Renal pelvis (tissue), 12 donors: ENCODE data around the gene DUS1L. TPM values are rescaled to one million over a fixed set of nuclear protein-coding genes. Genes with fewer than 3 reads are reported as not detected.

Experiments
- DNase-seq: peaks from one replicate; pipeline ENCODE4 v3.0.0-alpha.2; 2013
- long read RNA-seq, 16 experiments: transcript quantifications; one replicate each; lab custom pipeline, GENCODE V29; 2026
- polyA plus RNA-seq, 3 donors: library from polyadenylated mRNA; unstranded; fragments of 120-200 nt; gene quantifications; one replicate each; pipeline ENCODE4 v1.2.1, GENCODE V29; 2013; ENCODE audit not compliant: insufficient read length in 3 of 3

DUS1L gene
- polyA plus RNA-seq, result 10 to 100 TPM; 76.8 to 96.3 (median 90.9) TPM
- long read RNA-seq, donor 1, transcript DUS1L-201 (14 exons, 2,068 nt), result major isoform, 7 of 12 reads
- long read RNA-seq, donor 1, partial matches to known transcripts, result 0 of 12 reads
- long read RNA-seq, donor 1, other reads (novel, unspliced or antisense), result 5 of 12 reads
- long read RNA-seq, donor 2, transcript DUS1L-201 (14 exons, 2,068 nt), result major isoform, 13 of 24 reads
- long read RNA-seq, donor 2, partial matches to known transcripts, result 0 of 24 reads
- long read RNA-seq, donor 2, other reads (novel, unspliced or antisense), result 10 of 24 reads
- long read RNA-seq, donor 3, transcript DUS1L-201 (14 exons, 2,068 nt), result major isoform, 6 of 12 reads
- long read RNA-seq, donor 3, partial matches to known transcripts, result 5 of 12 reads
- long read RNA-seq, donor 3, other reads (novel, unspliced or antisense), result 0 of 12 reads
- long read RNA-seq, donor 4, transcript DUS1L-201 (14 exons, 2,068 nt), result major isoform, 17 of 31 reads
- long read RNA-seq, donor 4, partial matches to known transcripts, result 0 of 31 reads
- long read RNA-seq, donor 4, other reads (novel, unspliced or antisense), result 12 of 31 reads
- long read RNA-seq, donor 5, partial matches to known transcripts, result 0 of 9 reads
- long read RNA-seq, donor 5, other reads (novel, unspliced or antisense), result 6 of 9 reads
- long read RNA-seq, donor 6, transcript DUS1L-201 (14 exons, 2,068 nt), result major isoform, 6 of 18 reads
- long read RNA-seq, donor 6, partial matches to known transcripts, result 0 of 18 reads
- long read RNA-seq, donor 6, other reads (novel, unspliced or antisense), result 10 of 18 reads
- long read RNA-seq, donor 7, transcript DUS1L-201 (14 exons, 2,068 nt), result major isoform, 12 of 24 reads
- long read RNA-seq, donor 7, partial matches to known transcripts, result 0 of 24 reads
- long read RNA-seq, donor 7, other reads (novel, unspliced or antisense), result 7 of 24 reads
- long read RNA-seq, donor 8, partial matches to known transcripts, result 0 of 2 reads
- long read RNA-seq, donor 8, other reads (novel, unspliced or antisense), result 0 of 2 reads
- long read RNA-seq, donor 9, transcript DUS1L-201 (14 exons, 2,068 nt), result major isoform, 6 of 21 reads
- long read RNA-seq, donor 9, partial matches to known transcripts, result 6 of 21 reads
- long read RNA-seq, donor 9, other reads (novel, unspliced or antisense), result 6 of 21 reads
- long read RNA-seq, donor 10, transcript DUS1L-201 (14 exons, 2,068 nt), result major isoform, 5 of 8 reads
- long read RNA-seq, donor 10, partial matches to known transcripts, result 0 of 8 reads
- long read RNA-seq, donor 10, other reads (novel, unspliced or antisense), result 0 of 8 reads
- long read RNA-seq, donor 11, partial matches to known transcripts, result 0 of 8 reads
- long read RNA-seq, donor 11, other reads (novel, unspliced or antisense), result 0 of 8 reads
- long read RNA-seq, donor 12, transcript DUS1L-201 (14 exons, 2,068 nt), result major isoform, 12 of 20 reads
- long read RNA-seq, donor 12, partial matches to known transcripts, result 6 of 20 reads
- long read RNA-seq, donor 12, other reads (novel, unspliced or antisense), result 0 of 20 reads
- long read RNA-seq, donor 13, partial matches to known transcripts, result 10 of 18 reads
- long read RNA-seq, donor 13, other reads (novel, unspliced or antisense), result 0 of 18 reads
- long read RNA-seq, donor 14, result 0 reads
- long read RNA-seq, donor 15, result 0 reads
- long read RNA-seq, donor 16, transcript DUS1L-201 (14 exons, 2,068 nt), result major isoform, 17 of 27 reads
- long read RNA-seq, donor 16, partial matches to known transcripts, result 6 of 27 reads
- long read RNA-seq, donor 16, other reads (novel, unspliced or antisense), result 0 of 27 reads

GRCh38 chr17:82065638-82066303, at the start of gene DUS1L:
Gene DUS1L, minus strand, starts transcription at chr17:82065804. Its CDS starts 745 bp downstream, at chr17:82065059.
- peak; percentile 31 for DNase-seq

- DNase-seq, result no peak
These were observed 49.3 kb upstream of the DUS1L start for GRCh38 chr17:82114872-82115271.

GRCh38 chr17:82114447-82114846, 48.8 kb upstream of the DUS1L start:
- DNase-seq, result no peak

- no peak for DNase-seq
These were observed 48.3 kb upstream of the DUS1L start for GRCh38 chr17:82113941-82114340.

GRCh38 chr17:82113422-82113821, 47.8 kb upstream of the DUS1L start:
- DNase-seq, result no peak

GRCh38 chr17:82112914-82113311, 47.3 kb upstream of the DUS1L start:
- DNase-seq, result no peak

- DNase-seq, result no peak
These were observed 46.7 kb upstream of the DUS1L start for GRCh38 chr17:82112181-82112913.

- DNase-seq, result no peak
These were observed 44.7 kb upstream of the DUS1L start for GRCh38 chr17:82110298-82110697.

GRCh38 chr17:82108961-82109475, 43.4 kb upstream of the DUS1L start:
- DNase-seq, result no peak

GRCh38 chr17:82108496-82108945, 42.9 kb upstream of the DUS1L start:
- no peak for DNase-seq

GRCh38 chr17:82108038-82108437, 42.4 kb upstream of the DUS1L start:
- DNase-seq, result no peak

GRCh38 chr17:82107341-82107860, 41.8 kb upstream of the DUS1L start:
- no peak for DNase-seq

- no peak for DNase-seq
These were observed 41.2 kb upstream of the DUS1L start for GRCh38 chr17:82106688-82107305.

GRCh38 chr17:82105882-82106687, 40.5 kb upstream of the DUS1L start:
- DNase-seq, result peak; percentile 49

- DNase-seq, result no peak
These were observed 39.8 kb upstream of the DUS1L start for GRCh38 chr17:82105417-82105881.

GRCh38 chr17:82104797-82105416, 39.3 kb upstream of the DUS1L start:
- DNase-seq, result no peak
